Panc1 (cell line): ENCODE data around the gene MCF2L. TPM values are rescaled to one million over a fixed set of nuclear protein-coding genes. Genes with fewer than 3 reads are reported as not detected.
"Not testable (repeated sequence)": the region's sequence is repeated elsewhere in the genome, so short reads cannot be mapped to it uniquely, and the experiment has no call there.

Experiments
- ATAC-seq: fragments of 200-7000 bp; cut with Tn5 transposase; 2 replicates; pipeline ENCODE4 v1.9.1; 2020; ENCODE audit warnings: mild to moderate bottlenecking, moderate library complexity
- BruUV-seq: library from RNA; stranded (reverse); fragments of 400-500 nt; replicated peaks from 2 replicates; lab custom pipeline; 2021; lab: Mats Ljungman, UMichigan
- CTCF ChIA-PET: fragments of 300-600 bp; sonication (Branson Sonifier 250); formaldehyde crosslinking; loops from one replicate; lab custom pipeline; 2022; ENCODE audit warnings: antibody characterized with exemption; lab: Charles Lee
- POLR2A ChIA-PET: fragments of 300-600 bp; sonication (Branson Sonifier 250); formaldehyde crosslinking; loops from one replicate; lab custom pipeline; 2022; ENCODE audit warnings: antibody characterized with exemption; lab: Charles Lee
- DNase-seq: peaks from one replicate; pipeline ENCODE4 v3.0.0-alpha.2; 2010; ENCODE audit warnings: low read depth, low spot score
- H3K27ac ChIP-seq: 2 replicates; pipeline ENCODE4 v1.5.1; 2011; ENCODE audit warnings: mild to moderate bottlenecking, low read length, inconsistent platforms
- H3K27me3 ChIP-seq: fragments of 200-500 bp; sonication (Bioruptor generic); 2 replicates; pipeline ENCODE4 v1.6.0; 2014; ENCODE audit warnings: low read length, inconsistent platforms; ENCODE audit not compliant: control insufficient read depth, insufficient read depth
- H3K36me3 ChIP-seq: fragments of 200-500 bp; sonication (Bioruptor generic); 2 replicates; pipeline ENCODE4 v1.5.1; 2014; ENCODE audit warnings: inconsistent platforms, mild to moderate bottlenecking, low read length, moderate library complexity; ENCODE audit not compliant: control insufficient read depth, insufficient read depth
- H3K4me1 ChIP-seq: 2 replicates; pipeline ENCODE4 v1.5.1; 2011; ENCODE audit warnings: inconsistent platforms, mild to moderate bottlenecking, low read length, moderate library complexity; ENCODE audit not compliant: control insufficient read depth, insufficient read depth
- H3K4me3 ChIP-seq, 2 experiments: 2 replicates each; pipeline ENCODE4 v1.5.1; 2011 to 2012; ENCODE audit warnings: low read depth in 2 of 2, low read length in 2 of 2, mild to moderate bottlenecking in 2 of 2, inconsistent platforms in 1 of 2, moderate library complexity in 1 of 2
- H3K9me3 ChIP-seq: fragments of 200-500 bp; sonication (Bioruptor generic); 2 replicates; pipeline ENCODE4 v1.5.1; 2014; ENCODE audit warnings: low read depth, mild to moderate bottlenecking, inconsistent platforms, low read length, moderate library complexity; ENCODE audit not compliant: control insufficient read depth, insufficient read depth
- POLR2AphosphoS5 ChIP-seq: IDR thresholded peaks from 2 replicates; pipeline ENCODE4 v1.6.1; 2012; ENCODE audit warnings: mild to moderate bottlenecking, low read depth, low read length, moderate library complexity
- SIN3A ChIP-seq: IDR thresholded peaks from 2 replicates; pipeline ENCODE4 v1.6.1; 2012; ENCODE audit warnings: low read depth, mild to moderate bottlenecking, low read length, moderate library complexity, borderline replicate concordance; ENCODE audit not compliant: insufficient read depth
- TCF7L2 ChIP-seq: IDR thresholded peaks from 2 replicates; pipeline ENCODE4 v1.6.1; 2011; ENCODE audit warnings: mild to moderate bottlenecking, low read depth, low read length, inconsistent platforms
- in situ Hi-C: cut with HindIII; loops from 2 replicates; pipeline ENCODE4 v1.10.0; 2016; ENCODE audit warnings: low sequenced_read_pairs, low pct_unique_long_range_greater_than_20kb
- intact Hi-C: fragments of 100-400 bp; cut with micrococcal nuclease; formaldehyde crosslinking; loops from one replicate; pipeline ENCODE4 v1.10.0; 2022; ENCODE audit not compliant: unreplicated experiment
- total RNA-seq: library from RNA; stranded (reverse); gene quantifications from one replicate; pipeline ENCODE4 v1.2.1, GENCODE V29; 2021; ENCODE audit not compliant: unreplicated experiment
- TF ChIP-seq, protein P1 (sequence below): fragments of 450-650 bp; IDR thresholded peaks from 2 replicates; pipeline ENCODE4 v1.5.1; 2017; ENCODE audit warnings: mild to moderate bottlenecking
- TF ChIP-seq, protein P2 (sequence below), 2 experiments: IDR thresholded peaks; 2 replicates each; pipeline ENCODE4 v1.6.1; 2011 to 2012; ENCODE audit warnings: low read depth in 2 of 2, control low read depth in 1 of 2, low read length in 1 of 2, mild to moderate bottlenecking in 1 of 2, moderate library complexity in 1 of 2; ENCODE audit not compliant: insufficient read depth in 1 of 2

The MCF2L gene
- total RNA-seq, 1 experiment from 2014 or later, result 0.57 TPM

DNA sequence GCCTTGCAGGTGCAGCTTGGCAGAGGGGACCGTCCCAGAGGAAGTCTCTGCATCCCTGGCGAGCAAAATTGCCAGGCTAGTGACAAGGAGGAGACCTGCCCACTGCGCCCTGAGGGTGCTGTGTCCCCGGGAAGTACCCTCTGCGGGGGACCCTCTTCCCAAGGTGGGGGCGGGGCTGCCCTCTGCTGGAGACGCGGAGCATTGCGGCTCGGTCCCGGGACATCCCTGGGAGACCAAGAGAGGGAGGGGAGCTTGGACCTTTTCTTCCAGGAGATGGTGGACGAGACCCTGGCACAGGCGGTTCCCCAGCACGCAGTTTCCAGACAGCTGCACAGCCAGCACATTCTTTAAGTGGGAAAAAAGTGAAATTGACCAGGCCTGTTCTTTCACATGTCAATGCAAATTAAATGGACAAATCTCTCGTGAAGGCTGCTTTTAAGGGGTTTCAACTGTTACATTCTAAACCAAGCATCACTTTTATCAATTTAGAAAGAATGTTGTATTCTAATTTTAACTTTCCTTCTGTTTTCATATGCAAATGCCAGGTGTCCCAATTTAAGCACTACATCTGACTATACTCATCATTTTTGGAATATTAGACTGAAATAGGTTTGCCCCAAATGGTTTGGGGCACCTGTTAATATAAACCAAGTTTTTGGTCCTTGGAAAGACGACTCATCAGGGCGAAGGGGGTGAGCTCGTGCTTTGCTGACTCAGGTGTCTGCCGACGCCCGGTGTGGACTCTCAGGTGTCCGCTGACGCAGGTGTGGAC is 60.7 kb downstream of the MCF2L start:
- DNase-seq (no peak), ATAC-seq (peak; percentile 61; the same call in 1 of the 2 replicates)
- Histone ChIP-seq H3K4me1 (no peaks in the 10 kb centered on the region), H3K27ac (no peak overlapping the region), H3K9me3 (no peaks in the 10 kb centered on the region), H3K36me3 (no peaks in the 10 kb centered on the region), H3K4me3 (no peak overlapping the region), H3K27me3 (peaks cover 6% of the 10 kb centered on the region; the same call in 1 of the 2 replicates)
- in situ Hi-C loops, result no loop called here
- intact Hi-C loops, result loop anchor here (2.0 kb wide), 1 partner anchor 87 kb away; no protein-coding TSS in a partner anchor
- no peak for TF ChIP-seq SIN3A
- TF ChIP-seq, protein P1, sequence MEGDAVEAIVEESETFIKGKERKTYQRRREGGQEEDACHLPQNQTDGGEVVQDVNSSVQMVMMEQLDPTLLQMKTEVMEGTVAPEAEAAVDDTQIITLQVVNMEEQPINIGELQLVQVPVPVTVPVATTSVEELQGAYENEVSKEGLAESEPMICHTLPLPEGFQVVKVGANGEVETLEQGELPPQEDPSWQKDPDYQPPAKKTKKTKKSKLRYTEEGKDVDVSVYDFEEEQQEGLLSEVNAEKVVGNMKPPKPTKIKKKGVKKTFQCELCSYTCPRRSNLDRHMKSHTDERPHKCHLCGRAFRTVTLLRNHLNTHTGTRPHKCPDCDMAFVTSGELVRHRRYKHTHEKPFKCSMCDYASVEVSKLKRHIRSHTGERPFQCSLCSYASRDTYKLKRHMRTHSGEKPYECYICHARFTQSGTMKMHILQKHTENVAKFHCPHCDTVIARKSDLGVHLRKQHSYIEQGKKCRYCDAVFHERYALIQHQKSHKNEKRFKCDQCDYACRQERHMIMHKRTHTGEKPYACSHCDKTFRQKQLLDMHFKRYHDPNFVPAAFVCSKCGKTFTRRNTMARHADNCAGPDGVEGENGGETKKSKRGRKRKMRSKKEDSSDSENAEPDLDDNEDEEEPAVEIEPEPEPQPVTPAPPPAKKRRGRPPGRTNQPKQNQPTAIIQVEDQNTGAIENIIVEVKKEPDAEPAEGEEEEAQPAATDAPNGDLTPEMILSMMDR, result peak; percentile 84
- BruUV-seq, result no TSS peak
- ChIA-PET POLR2A (no interaction called here), CTCF (interaction anchor here (0.6 to 0.8 kb wide), 2 partner anchors 77 to 87 kb away, joined by 5 read pairs; no protein-coding TSS in a partner anchor)

DNA sequence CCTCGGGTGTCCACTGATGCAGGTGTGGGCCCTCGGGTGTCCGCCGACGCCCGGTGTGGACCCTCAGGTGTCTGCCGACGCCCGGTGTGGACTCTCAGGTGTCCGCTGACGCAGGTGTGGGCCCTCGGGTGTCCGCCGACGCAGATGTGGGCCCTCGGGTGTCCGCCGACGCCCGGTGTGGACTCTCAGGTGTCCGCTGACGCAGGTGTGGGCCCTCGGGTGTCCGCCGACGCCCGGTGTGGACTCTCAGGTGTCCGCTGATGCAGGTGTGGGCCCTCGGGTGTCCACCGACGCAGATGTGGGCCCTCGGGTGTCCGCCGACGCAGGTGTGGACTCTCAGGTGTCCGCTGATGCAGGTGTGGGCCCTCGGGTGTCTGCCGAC is 61.2 kb downstream of the MCF2L start:
- H3K27me3 ChIP-seq, BruUV-seq, H3K36me3 ChIP-seq, H3K27ac ChIP-seq, in situ Hi-C loops, DNase-seq, ATAC-seq, intact Hi-C loops, H3K4me1 ChIP-seq, H3K4me3 ChIP-seq, H3K9me3 ChIP-seq, POLR2A ChIA-PET: not testable (repeated sequence)
- CTCF ChIA-PET, result interaction anchor here (0.8 kb wide), 1 partner anchor 49 kb away, joined by 4 read pairs; no protein-coding TSS in a partner anchor

- no peak for TF ChIP-seq TCF7L2
- no peak for TF ChIP-seq SIN3A
- TF ChIP-seq, protein P1, result no peak
- no peak for TF ChIP-seq POLR2AphosphoS5
- TF ChIP-seq, protein P2, sequence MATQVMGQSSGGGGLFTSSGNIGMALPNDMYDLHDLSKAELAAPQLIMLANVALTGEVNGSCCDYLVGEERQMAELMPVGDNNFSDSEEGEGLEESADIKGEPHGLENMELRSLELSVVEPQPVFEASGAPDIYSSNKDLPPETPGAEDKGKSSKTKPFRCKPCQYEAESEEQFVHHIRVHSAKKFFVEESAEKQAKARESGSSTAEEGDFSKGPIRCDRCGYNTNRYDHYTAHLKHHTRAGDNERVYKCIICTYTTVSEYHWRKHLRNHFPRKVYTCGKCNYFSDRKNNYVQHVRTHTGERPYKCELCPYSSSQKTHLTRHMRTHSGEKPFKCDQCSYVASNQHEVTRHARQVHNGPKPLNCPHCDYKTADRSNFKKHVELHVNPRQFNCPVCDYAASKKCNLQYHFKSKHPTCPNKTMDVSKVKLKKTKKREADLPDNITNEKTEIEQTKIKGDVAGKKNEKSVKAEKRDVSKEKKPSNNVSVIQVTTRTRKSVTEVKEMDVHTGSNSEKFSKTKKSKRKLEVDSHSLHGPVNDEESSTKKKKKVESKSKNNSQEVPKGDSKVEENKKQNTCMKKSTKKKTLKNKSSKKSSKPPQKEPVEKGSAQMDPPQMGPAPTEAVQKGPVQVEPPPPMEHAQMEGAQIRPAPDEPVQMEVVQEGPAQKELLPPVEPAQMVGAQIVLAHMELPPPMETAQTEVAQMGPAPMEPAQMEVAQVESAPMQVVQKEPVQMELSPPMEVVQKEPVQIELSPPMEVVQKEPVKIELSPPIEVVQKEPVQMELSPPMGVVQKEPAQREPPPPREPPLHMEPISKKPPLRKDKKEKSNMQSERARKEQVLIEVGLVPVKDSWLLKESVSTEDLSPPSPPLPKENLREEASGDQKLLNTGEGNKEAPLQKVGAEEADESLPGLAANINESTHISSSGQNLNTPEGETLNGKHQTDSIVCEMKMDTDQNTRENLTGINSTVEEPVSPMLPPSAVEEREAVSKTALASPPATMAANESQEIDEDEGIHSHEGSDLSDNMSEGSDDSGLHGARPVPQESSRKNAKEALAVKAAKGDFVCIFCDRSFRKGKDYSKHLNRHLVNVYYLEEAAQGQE (IDR thresholded peaks at IDR 0.05; ENCODE audit: insufficient read depth in 1 of 2, low read depth in 2 of 2, low read length in 1 of 2), result no peak
- Histone ChIP-seq H3K36me3 (no peaks in the 10 kb centered on the region), H3K27ac (no peak overlapping the region), H3K4me3 (no peak overlapping the region), H3K9me3 (no peaks in the 10 kb centered on the region), H3K27me3 (peaks cover 6% of the 10 kb centered on the region; the same call in 1 of the 2 replicates), H3K4me1 (peaks cover 4% of the 10 kb centered on the region; the same call in 1 of the 2 replicates)
- in situ Hi-C loops (no loop called here), intact Hi-C loops (no loop called here)
- CTCF ChIA-PET, result interaction anchor here (0.7 to 1.2 kb wide), 2 partner anchors 89 to 152 kb away, joined by 3 to 5 read pairs; no protein-coding TSS in a partner anchor
- DNase-seq (no peak), ATAC-seq (no peak)
- BruUV-seq, result no TSS peak
- POLR2A ChIA-PET, result interaction anchor here (0.6 kb wide), 1 partner anchor 384 kb away, joined by 8 read pairs; no protein-coding TSS in a partner anchor
These were observed 62.5 kb downstream of the MCF2L start for GRCh38 chr13:113031465-113031864.
